CD14-positive monocyte (primary cell): Measurements from ENCODE around the gene SMS. TPM values are rescaled to one million over a fixed set of nuclear protein-coding genes. Genes with fewer than 3 reads are reported as not detected.

Experiments used
- DNase-seq, 3 donors: peaks; one replicate each; pipeline ENCODE4 v3.0.0-alpha.2; 2011 to 2022
- H2AFZ ChIP-seq: 2 replicates; pipeline ENCODE4 v1.6.0; 2012; ENCODE audit warnings: mild to moderate bottlenecking, low read depth, low read length, inconsistent platforms; ENCODE audit not compliant: insufficient read depth, poor library complexity, severe bottlenecking
- H3K27ac ChIP-seq, 2 donors: 1 replicate in 1 of 2; 2 replicates in 1 of 2; pipeline ENCODE4 v1.5.1; 2012 to 2013; ENCODE audit warnings: low read length in 2 of 2, control low read depth in 1 of 2, inconsistent platforms in 1 of 2, low read depth in 1 of 2, mild to moderate bottlenecking in 1 of 2
- H3K27me3 ChIP-seq, 2 donors: one replicate each; pipeline versions ENCODE4 v1.6.0 to v1.6.1; 2011 to 2013; ENCODE audit warnings: low read length in 2 of 2; ENCODE audit not compliant: control insufficient read depth in 2 of 2, insufficient read depth in 2 of 2
- H3K36me3 ChIP-seq, 2 donors: replicated peaks in 1 of 2; 1 replicate in 1 of 2; 2 replicates in 1 of 2; pipeline versions ENCODE4 v1.5.1 to v1.6.1; 2012 to 2013; ENCODE audit warnings: low read length in 2 of 2, control low read depth in 1 of 2, inconsistent platforms in 1 of 2, mild to moderate bottlenecking in 1 of 2; ENCODE audit not compliant: insufficient read depth in 2 of 2, control insufficient read depth in 1 of 2
- H3K4me1 ChIP-seq, 2 donors: 1 replicate in 1 of 2; 2 replicates in 1 of 2; pipeline versions ENCODE4 v1.5.1 to v1.6.1; 2012 to 2013; ENCODE audit warnings: low read length in 2 of 2, control low read depth in 1 of 2, inconsistent platforms in 1 of 2, mild to moderate bottlenecking in 1 of 2, moderate library complexity in 1 of 2; ENCODE audit not compliant: insufficient read depth in 2 of 2, control insufficient read depth in 1 of 2
- H3K4me2 ChIP-seq: replicated peaks from 2 replicates; pipeline ENCODE3; 2012; ENCODE audit warnings: low read length, moderate library complexity, mild to moderate bottlenecking; ENCODE audit not compliant: poor library complexity, severe bottlenecking; ENCODE audit errors: extremely low read depth
- H3K4me3 ChIP-seq, 3 experiments: fragments of 200-600 bp in 1 of 3; sonication (generic) in 1 of 3; replicated peaks in 1 of 3; 1 replicate in 2 of 3; 2 replicates in 1 of 3; pipeline ENCODE4 v1.5.1; 2011 to 2013; ENCODE audit warnings: low read length in 3 of 3, mild to moderate bottlenecking in 3 of 3, control low read depth in 2 of 3, low read depth in 2 of 3, inconsistent platforms in 1 of 3, moderate library complexity in 1 of 3
- H3K79me2 ChIP-seq: 2 replicates; pipeline ENCODE4 v1.6.0; 2012; ENCODE audit warnings: mild to moderate bottlenecking, control low read depth, inconsistent platforms, low read length, moderate library complexity; ENCODE audit not compliant: insufficient read depth
- H3K9ac ChIP-seq: 2 replicates; pipeline ENCODE4 v1.6.0; 2017; ENCODE audit warnings: low read length, mild to moderate bottlenecking; ENCODE audit not compliant: insufficient read depth, poor library complexity, severe bottlenecking
- H3K9me3 ChIP-seq, 2 donors: replicated peaks in 1 of 2; 1 replicate in 1 of 2; 2 replicates in 1 of 2; pipeline versions ENCODE4 v1.5.1 to v1.6.1; 2012 to 2013; ENCODE audit warnings: low read length in 2 of 2, control low read depth in 1 of 2; ENCODE audit not compliant: control insufficient read depth in 1 of 2, insufficient read depth in 1 of 2
- H4K20me1 ChIP-seq: 2 replicates; pipeline ENCODE4 v1.6.0; 2012; ENCODE audit warnings: mild to moderate bottlenecking, low read length, control low read depth, moderate library complexity; ENCODE audit not compliant: insufficient read depth
- H3K27ac Mint-ChIP-seq, 7 donors: one replicate each; pipeline ENCODE4 v1.8.0; 2020; ENCODE audit warnings: mild to moderate bottlenecking in 7 of 7, mixed read lengths in 7 of 7, moderate library complexity in 6 of 7, inconsistent platforms in 2 of 7
- H3K27me3 Mint-ChIP-seq, 3 donors: one replicate each; pipeline ENCODE4 v1.8.0; 2021 to 2022; ENCODE audit warnings: low read depth in 3 of 3, mild to moderate bottlenecking in 3 of 3, mixed read lengths in 3 of 3, moderate library complexity in 3 of 3, inconsistent platforms in 1 of 3
- H3K36me3 Mint-ChIP-seq, 2 donors: one replicate each; pipeline ENCODE4 v1.8.0; 2020; ENCODE audit warnings: mixed read lengths in 2 of 2, inconsistent platforms in 1 of 2, mild to moderate bottlenecking in 1 of 2
- H3K4me1 Mint-ChIP-seq: one replicate; pipeline ENCODE4 v1.8.0; 2020; ENCODE audit warnings: mild to moderate bottlenecking, mixed read lengths
- H3K4me3 Mint-ChIP-seq, 2 donors: one replicate each; pipeline ENCODE4 v1.8.0; 2020; ENCODE audit warnings: mild to moderate bottlenecking in 2 of 2, mixed read lengths in 2 of 2, moderate library complexity in 1 of 2
- H3K9me3 Mint-ChIP-seq, 7 donors: one replicate each; pipeline ENCODE4 v1.8.0; 2020 to 2022; ENCODE audit warnings: mixed read lengths in 7 of 7, mild to moderate bottlenecking in 6 of 7, moderate library complexity in 6 of 7, inconsistent platforms in 2 of 7
- WGBS: methylation state at CpG from one replicate; pipeline ENCODE4 v1.1.5; 2013; ENCODE audit warnings: missing lambda C conversion rate; ENCODE audit not compliant: insufficient coverage; 5-methylcytosine and 5-hydroxymethylcytosine counted together
- intact Hi-C, 2 donors: fragments of 100-400 bp; cut with micrococcal nuclease; formaldehyde crosslinking; loops; one replicate each; pipeline versions ENCODE4 v1.15.0 to v1.15.1; 2023
- polyA plus RNA-seq, 3 donors: library from polyadenylated mRNA; depleted of rRNA in 1 of 3; unstranded in 2 of 3; stranded (reverse) in 1 of 3; fragments of 300-500 nt in 2 of 3; fragments of >200 nt in 1 of 3; fragmentation: Illumina TruSeq in 2 of 3; gene quantifications; 1 replicate in 2 of 3; 2 replicates in 1 of 3; pipeline ENCODE4 v1.2.3, GENCODE V29; 2012 to 2021
- TF ChIP-seq, protein P1 (sequence below): fragments of 200-600 bp; IDR thresholded peaks from one replicate; pipeline ENCODE4 v1.8.0; 2022; ENCODE audit warnings: antibody characterized with exemption, mild to moderate bottlenecking

SMS gene
- polyA plus RNA-seq, 3 donors: 24.9 to 75.4 (median 70.8) TPM

DNA sequence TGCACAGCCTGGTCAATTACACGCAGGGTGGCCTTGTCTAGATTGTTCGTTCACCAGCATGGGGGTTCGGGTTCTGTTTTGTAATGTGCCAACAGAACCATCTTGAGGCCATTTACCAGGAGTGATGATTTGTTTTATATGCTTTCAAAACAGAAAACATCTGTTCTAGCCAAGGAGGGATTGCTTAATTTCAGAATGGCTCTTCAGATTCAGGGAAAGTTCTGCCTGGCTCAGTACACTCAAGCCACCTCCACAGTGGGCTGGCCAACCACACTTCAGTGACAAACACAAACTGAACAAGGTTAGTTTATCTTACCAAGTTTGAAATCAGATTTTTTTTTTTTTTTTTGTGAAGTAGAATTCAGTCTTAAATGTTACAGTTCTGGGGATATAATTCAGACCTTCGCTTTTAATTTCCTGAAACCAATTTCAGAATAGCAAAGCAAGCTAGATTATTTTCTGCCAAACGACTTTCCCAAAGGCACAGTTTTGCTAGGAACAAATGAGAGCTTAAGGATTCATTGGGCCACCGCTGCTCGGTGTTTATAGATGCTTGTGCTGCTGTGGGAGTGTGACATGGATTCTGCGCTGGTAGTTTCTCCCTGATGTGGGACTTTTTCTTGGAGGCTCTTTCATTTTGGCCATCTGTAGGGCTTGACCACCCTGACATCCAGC, 23.4 kb downstream of the SMS start:
- H4K20me1 ChIP-seq: peaks cover 76% of the 10 kb centered on the region
- H2AFZ ChIP-seq: no peak overlapping the region
- Mint-ChIP-seq H3K9me3 (peaks cover 0 to 2% (median 0%) of the 10 kb centered on the region in 7 donors), H3K36me3 (peaks cover 11 to 14% of the 10 kb centered on the region in 2 donors), H3K4me3 (no peak overlapping the region), H3K27ac (peak overlapping the region in 1 of 7 donors; percentile 56), H3K27me3 (peaks cover 0 to 3% (median 0%) of the 10 kb centered on the region in 3 donors), H3K4me1 (peaks cover 20% of the 10 kb centered on the region)
- H3K4me3 ChIP-seq: no peak overlapping the region
- H3K79me2 ChIP-seq: peaks cover 67% of the 10 kb centered on the region
- no peak overlapping the region for H3K9ac ChIP-seq
- no peak for DNase-seq
- H3K27ac ChIP-seq: peak overlapping the region in 1 of 2 donors; percentile 5
- no peak overlapping the region for H3K4me2 ChIP-seq
- no CpG with 5 or more reads among the region's 8 CpGs for WGBS
- TF ChIP-seq, protein P1, sequence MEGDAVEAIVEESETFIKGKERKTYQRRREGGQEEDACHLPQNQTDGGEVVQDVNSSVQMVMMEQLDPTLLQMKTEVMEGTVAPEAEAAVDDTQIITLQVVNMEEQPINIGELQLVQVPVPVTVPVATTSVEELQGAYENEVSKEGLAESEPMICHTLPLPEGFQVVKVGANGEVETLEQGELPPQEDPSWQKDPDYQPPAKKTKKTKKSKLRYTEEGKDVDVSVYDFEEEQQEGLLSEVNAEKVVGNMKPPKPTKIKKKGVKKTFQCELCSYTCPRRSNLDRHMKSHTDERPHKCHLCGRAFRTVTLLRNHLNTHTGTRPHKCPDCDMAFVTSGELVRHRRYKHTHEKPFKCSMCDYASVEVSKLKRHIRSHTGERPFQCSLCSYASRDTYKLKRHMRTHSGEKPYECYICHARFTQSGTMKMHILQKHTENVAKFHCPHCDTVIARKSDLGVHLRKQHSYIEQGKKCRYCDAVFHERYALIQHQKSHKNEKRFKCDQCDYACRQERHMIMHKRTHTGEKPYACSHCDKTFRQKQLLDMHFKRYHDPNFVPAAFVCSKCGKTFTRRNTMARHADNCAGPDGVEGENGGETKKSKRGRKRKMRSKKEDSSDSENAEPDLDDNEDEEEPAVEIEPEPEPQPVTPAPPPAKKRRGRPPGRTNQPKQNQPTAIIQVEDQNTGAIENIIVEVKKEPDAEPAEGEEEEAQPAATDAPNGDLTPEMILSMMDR: no peak
- no peaks in the 10 kb centered on the region for H3K9me3 ChIP-seq
- H3K36me3 ChIP-seq: peaks cover 15 to 16% of the 10 kb centered on the region in 2 donors
- intact Hi-C loops: no loop called here
- no peaks in the 10 kb centered on the region for H3K27me3 ChIP-seq
- no peaks in the 10 kb centered on the region for H3K4me1 ChIP-seq

DNA sequence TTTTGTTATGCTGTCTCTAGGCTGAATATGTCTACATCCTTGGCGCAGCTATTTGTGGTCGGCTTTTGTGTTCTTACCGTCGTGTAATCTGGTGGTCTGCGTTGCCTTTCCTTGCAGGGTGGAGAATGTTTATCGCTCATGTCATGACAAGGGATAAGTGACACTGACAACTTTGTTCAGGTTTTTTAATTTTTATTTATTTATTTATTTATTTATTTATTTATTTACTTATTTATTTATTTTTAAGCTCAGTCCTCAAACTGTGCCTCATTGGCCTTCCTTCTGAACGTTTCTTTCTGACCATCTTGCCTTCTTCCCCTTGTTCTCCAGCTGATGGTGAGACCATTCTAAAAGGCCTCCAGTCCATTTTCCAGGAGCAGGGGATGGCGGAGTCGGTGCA, 26.4 kb downstream of the SMS start:
- H3K27ac Mint-ChIP-seq: no peak overlapping the region
- H3K27ac ChIP-seq: no peak overlapping the region
- no peaks in the 10 kb centered on the region for H3K9me3 ChIP-seq
- no peaks in the 10 kb centered on the region for H3K27me3 ChIP-seq
- intact Hi-C loops: no loop called here
- TF ChIP-seq, protein P1: no peak
- no peak overlapping the region for H2AFZ ChIP-seq
- no peak overlapping the region for H3K9ac ChIP-seq
- H3K4me1 ChIP-seq: no peaks in the 10 kb centered on the region
- H3K4me1 Mint-ChIP-seq: no peaks in the 10 kb centered on the region
- H3K9me3 Mint-ChIP-seq: peaks cover 0 to 3% (median 0%) of the 10 kb centered on the region in 7 donors
- no peak overlapping the region for H3K4me3 Mint-ChIP-seq
- H3K4me2 ChIP-seq: no peak overlapping the region
- DNase-seq: no peak
- H3K36me3 Mint-ChIP-seq: peaks cover 17 to 30% of the 10 kb centered on the region in 2 donors
- H3K4me3 ChIP-seq: no peak overlapping the region
- WGBS: 100% methylated on average over 4 of the region's 9 CpGs
- peaks cover 0 to 5% (median 0%) of the 10 kb centered on the region in 3 donors for H3K27me3 Mint-ChIP-seq
- H3K79me2 ChIP-seq: peaks cover 39% of the 10 kb centered on the region
- peaks cover 20 to 26% of the 10 kb centered on the region in 2 donors for H3K36me3 ChIP-seq
- peaks cover 47% of the 10 kb centered on the region for H4K20me1 ChIP-seq
